HG03139 (cell line): ENCODE results near the gene RNASE4.
"Not testable (repeated sequence)": the region's sequence is repeated elsewhere in the genome, so short reads cannot be mapped to it uniquely, and the experiment has no call there.

Experiments
- ATAC-seq: cut with Tn5 transposase; IDR thresholded peaks from one replicate; pipeline ENCODE4 v1.9.1; 2021; ENCODE audit not compliant: unreplicated experiment

The RNASE4 gene, protein sequence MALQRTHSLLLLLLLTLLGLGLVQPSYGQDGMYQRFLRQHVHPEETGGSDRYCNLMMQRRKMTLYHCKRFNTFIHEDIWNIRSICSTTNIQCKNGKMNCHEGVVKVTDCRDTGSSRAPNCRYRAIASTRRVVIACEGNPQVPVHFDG

GRCh38 chr14:20683891-20684661 is at the start of gene RNASE4:
TSS of gene RNASE4 (plus strand) at chr14:20684560. CDS start at chr14:20699372, 14,812 bp downstream.
- peak; percentile 22 for ATAC-seq

DNA sequence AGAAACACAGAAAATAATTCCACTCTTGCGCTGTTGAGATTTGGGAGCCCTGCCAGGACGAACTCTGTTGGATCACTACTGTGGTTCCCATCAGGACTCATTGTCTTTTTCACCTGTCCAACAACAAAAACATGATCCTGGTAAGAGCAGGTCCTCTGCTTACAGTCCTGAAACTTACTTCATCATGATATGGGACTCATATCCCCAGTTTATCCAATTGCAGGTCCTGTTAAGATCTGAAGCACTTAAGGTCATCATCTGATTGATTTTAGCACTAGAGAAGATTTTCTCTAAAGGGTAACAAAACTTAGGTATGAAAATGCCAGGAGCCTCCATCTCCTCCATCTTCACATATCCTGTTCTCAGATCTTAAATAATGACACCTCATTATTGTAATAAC is 42.8 kb upstream of the RNASE4 start, which contains the start of gene OR6S1:
Gene OR6S1, minus strand, starts transcription at position 101 of the 400 bp plus-strand sequence. Its CDS starts 0 bp downstream, at position 101.
- no peak for ATAC-seq

GRCh38 chr14:20642182-20642581 is 42.2 kb upstream of the RNASE4 start:
- no peak for ATAC-seq

- ATAC-seq, result not testable (repeated sequence)
These were observed 41.6 kb upstream of the RNASE4 start for GRCh38 chr14:20642755-20643154.

GRCh38 chr14:20644520-20644919 is 39.8 kb upstream of the RNASE4 start:
- no peak for ATAC-seq

GRCh38 chr14:20645481-20645880 is 38.9 kb upstream of the RNASE4 start:
- no peak for ATAC-seq

DNA sequence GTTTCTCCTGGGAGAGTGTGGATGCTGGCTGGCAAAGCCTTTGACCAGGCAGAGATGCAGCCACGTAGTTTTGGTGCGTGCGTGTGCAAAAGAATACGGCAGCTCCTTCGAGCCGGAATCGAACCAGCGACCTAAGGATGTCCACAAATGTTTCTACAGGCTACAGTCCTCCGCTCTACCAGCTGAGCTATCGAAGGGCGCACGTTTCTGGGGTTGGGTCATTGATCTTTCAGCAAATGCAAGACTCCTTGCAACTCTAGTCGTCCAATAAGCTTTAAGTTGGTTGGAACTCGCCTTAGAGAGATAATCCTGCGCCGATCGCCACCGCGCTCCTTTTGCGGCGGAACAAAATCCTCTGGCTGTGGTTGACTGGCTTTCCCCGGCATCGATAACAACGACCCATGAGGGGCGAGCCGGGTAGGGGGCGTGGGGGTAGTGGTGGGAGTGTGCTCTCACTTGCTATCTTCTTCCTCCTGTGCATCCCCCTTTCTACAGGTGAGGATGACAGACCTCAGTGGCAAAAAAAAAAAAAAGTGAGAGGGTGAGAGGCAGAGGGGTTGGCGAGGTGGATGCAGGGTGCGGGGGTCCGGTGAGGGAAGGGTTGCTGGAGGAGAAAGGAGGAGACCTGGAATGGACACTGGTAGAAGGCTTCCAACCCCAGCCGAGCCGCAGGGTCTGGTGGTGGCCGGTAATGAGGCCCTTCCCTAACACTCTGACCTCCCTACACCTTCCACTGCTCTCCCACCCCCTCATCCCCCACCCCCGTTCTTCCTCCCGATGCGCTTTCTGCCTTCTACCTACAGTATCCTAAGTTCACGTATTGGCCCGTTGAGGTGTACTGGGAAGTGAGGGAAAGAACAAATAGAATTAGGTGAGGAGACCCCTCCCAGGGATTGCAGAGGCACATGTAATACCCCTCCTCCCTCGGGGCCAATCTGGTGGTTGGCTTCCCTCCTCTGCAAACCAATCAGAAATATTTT is 31.1 kb upstream of the RNASE4 start:
- no peak for ATAC-seq

DNA sequence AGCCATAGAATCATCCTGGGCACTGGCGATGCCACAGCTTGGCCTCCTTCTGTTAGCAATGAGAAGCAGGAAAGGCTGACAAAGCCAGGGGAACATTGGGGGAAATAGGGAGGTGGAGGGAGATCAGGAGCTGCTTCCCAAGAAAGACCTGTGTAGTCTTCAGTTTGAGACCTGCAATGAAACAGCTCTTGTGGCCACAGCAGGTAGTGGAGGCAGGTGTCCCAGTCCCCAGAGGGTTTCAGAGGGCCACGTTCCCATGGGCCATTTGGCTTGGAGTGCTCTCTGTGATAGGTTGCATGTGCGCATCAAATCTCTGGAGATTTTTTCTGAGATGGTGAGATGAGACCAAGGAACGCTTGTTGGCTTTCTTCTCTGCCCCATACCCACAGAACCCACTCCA is 28.5 kb upstream of the RNASE4 start:
- ATAC-seq, result no peak

GRCh38 chr14:20656274-20656673 is 28.1 kb upstream of the RNASE4 start:
- ATAC-seq, result no peak

GRCh38 chr14:20657216-20658211 is 26.8 kb upstream of the RNASE4 start:
- ATAC-seq, result no peak

- ATAC-seq, result no peak
These were observed 26.1 kb upstream of the RNASE4 start for GRCh38 chr14:20658246-20658645.

DNA sequence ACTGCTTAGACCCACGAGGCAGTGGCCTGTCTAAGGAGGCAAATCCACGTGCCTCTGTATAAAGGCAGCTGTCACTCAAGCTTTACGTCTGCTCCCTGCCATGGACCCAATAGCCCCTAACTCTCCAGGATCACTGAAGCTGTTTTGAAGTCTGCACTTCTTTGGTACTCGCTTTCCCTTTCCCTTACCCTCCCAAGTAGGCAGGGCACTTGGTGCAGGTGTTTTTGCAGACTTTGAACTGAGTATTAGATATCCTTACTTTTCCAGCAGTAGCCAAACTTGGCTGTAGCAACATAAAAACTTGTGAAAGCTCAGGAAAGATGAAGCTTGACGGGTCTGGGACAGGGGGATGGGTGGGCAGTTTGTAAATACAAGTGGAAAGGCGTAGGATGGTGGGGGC is 25.0 kb upstream of the RNASE4 start:
- ATAC-seq, result no peak

DNA sequence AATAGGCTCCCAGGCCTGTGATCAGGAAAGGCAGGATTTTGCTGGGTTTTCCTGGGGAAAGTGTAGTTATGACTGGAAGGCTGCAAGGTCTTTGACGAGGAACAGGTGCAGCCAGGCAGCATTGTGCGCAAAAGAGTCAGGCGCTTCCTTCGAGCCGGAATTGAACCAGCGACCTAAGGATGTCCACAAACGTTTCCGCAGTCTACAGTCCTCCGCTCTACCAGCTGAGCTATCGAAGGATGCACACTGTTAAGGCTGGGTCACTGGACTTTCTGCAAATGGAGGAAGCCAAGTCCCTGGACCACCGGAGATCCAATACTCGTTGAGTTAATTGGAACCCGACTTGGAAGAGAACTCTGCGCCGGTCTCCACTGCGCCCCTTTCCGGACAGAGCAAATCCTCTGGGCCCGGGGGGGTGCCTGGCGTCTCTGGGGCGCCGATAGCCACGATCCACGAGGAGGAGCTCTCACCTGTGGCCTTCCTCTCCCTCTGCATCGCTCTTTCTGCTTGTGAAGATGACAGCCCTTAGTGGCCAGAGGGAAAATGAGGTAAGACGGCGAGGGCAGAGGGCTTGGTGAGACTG is 24.5 kb upstream of the RNASE4 start:
- no peak for ATAC-seq

DNA sequence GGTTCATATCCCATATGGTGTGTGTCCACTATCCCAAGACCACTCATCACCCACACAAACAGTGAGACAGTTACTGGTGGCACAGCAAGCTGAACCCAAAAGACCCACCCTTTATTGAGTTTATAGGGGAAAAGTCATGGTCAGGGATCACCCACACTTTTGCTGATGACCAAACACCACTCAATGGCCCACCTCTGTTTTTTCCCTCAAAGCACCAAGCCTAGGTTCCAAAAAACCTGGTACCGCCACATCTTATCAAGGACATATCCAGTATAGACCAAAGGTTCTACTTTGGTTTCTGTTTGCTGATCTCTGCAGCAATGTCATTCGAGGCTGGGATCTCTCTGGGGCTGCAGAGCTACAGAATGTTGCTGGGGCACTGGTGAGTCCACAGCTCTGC is 23.2 kb upstream of the RNASE4 start:
- no peak for ATAC-seq

DNA sequence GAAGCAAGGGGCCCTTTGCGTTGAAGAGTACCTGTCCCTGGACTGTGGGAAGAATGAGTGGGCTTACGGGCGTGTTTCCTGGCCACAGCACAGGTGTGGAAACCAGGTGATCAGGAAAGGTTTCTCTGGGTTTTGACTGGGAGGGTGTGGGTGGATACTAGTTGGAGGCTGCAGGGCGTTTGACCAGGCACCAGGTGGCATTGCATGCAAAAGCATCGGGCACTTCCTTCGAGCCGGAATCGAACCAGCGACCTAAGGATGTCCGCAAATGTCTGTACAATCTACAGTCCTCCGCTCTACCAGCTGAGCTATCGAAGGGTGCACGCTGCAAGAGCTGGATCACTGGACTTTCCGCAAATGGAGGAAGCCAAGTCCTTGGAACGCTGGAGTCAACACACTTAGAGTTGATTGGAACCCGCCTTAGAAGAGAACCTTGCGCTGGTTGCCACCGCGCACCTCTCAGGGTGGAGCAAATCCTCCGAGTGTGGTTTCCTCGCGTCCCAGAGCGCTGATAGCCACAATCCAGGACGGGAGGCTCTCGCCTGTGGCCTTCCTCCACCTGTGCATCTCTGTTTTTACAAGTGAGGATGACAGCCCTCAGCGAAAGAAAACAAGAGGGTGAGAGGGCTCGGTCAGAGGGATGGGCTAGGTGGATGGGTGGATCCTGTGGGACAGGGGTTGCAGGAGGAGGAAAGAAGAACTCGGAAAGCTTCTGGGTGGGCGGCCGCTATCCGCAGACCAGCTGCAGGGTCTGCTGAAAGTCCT is 21.2 kb upstream of the RNASE4 start:
- ATAC-seq, result peak; percentile 51

DNA sequence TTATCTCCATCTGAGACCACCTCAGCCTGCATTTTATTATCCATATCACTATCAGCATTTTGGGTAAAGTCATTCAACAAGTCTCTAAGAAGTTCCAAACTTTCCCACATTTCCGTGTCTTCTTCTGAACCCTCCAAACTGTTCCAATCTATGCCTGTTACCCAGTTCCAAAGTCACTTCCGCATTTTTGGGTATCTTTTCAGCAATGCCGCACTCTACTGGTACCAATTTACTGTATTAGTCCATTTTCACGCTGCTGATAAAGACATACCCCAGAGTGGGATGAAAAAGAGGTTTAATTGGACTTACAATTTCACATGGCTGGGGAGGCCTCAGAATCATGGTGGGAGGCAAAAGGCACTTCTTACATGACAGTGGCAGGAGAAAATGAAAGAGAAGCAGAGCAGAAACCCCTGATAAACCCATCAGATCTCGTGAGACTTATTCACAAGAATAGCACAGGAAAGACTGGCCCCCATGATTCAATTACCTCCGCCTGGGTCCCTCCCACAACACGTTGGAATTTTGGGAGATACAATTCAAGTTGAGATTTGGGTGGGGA is 17.9 kb upstream of the RNASE4 start:
- ATAC-seq, result not testable (repeated sequence)

DNA sequence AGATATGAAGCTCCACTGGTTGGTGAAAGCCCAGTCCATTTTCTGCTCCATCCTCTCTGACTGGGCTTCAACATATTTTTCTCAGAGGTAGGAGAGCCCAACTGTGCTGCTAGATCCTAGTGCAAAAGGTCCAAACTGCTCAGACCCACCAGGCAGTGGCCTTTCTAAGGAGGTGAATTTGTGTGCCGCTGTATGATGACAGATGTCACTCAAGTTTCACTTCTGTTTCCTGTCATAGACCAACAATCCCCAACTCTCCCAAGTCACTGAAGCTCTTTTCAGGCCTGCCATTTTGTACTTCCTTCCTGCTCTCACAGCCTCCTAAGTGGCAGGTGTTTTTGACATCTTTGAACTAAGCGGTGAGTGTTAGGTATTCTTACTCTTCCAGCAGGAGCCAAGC is 16.4 kb upstream of the RNASE4 start:
- ATAC-seq, result peak; percentile 69

- ATAC-seq, result no peak
These were observed 15.4 kb upstream of the RNASE4 start for GRCh38 chr14:20668969-20669368.
